ENCODE measurements around the gene ZNF516.

ZNF516 gene

DNA sequence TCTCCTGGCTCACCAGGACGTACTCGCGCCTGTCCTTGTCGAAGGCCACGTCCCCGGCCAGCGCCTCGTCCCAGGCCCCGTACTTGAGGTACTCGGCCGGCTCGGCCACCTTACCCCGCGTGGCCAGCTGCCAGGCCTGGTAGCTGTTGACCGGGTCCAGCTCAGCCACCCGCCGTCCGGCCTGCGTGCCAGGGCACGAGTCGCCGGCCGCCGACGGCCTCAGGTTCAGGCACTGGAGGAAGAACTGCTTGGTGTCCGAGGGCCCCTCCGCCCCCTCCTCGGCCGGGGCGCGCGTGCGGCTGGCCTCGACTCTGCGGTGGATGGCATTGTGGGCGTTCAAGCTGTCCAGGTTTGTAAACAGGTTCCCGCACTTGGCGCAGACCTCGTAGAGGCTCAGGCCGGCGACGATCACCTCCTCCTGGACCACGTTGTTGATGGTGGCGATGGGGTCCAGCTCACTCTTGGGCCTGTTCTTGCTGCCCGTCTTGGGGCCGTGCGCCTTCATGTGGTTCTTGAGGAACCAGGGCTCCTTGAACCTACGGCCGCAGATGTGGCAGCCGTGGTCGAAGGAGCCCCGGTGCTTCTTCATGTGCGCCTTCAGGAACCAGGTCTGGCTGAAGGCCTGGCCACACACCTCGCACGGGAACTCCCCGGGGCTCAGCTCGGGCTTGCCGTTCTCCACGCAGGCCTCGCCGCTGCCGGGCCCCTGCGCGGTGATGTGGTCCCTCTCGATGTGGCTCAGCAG is 53.2 kb downstream of the ZNF516 start:
- no peak for DNase-seq (ENCODE audit: low read depth)

DNA sequence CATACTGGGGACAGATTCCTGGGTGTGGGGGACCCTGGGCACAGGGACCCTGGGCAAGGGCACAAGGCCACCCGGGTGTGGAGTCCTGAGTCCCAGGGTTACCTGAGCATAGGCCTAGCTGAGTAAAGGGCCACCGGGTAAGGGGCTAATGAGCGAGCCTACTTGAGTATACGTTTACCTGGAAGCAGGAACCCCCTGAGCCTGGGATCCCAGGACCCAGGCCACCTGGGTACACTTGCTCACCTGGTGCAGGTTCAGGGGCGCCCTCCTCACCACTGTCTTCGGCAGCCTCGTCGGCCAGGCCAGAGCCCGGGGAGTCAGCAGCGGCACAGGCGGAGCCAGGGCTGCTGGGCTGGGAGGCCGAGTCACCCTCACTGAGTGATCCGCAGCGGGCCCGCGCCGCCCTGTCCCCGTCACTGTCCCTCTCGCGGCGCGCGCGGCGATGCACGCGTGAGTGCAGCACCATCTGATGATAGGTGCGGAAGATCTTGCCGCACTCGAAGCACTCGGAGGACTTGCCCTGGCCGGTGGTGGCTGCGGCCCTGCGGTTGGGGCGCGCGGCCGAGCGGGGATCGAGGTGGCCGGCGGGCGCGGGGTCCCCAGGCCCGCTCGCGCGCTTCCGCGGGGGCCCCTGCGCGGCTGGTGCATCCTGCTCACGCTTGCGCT is 53.9 kb downstream of the ZNF516 start:
- no peak for DNase-seq (ENCODE audit: low read depth)

GRCh38 chr18:76437910-76438309 is 57.1 kb downstream of the ZNF516 start:
- DNase-seq (ENCODE audit: low read depth): no peak

- no peak for DNase-seq (ENCODE audit: low read depth)
Observed at GRCh38 chr18:76437011-76437410, 58.0 kb downstream of the ZNF516 start.

DNA sequence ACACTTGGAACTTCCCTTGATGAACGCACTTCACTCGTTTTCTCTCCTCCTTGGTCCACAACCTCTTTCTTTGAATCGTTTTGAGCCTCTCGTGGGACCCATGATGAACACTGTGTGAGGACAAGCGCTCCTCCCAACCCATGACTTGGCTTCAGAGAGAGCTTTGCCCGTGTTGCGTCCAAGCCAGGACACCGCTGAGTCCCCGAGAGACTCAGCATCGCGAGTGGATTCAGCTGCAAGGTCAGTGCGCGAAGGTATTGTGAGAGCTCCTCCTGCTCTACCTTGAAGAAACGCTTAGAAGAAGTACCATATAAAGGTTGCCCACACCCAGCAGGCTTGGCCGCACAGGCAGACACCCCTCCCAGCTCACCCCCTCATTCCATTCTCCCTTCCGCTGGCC is 58.7 kb downstream of the ZNF516 start:
- DNase-seq (ENCODE audit: low read depth): no peak

GRCh38 chr18:76435316-76435989 is 59.6 kb downstream of the ZNF516 start:
- no peak for DNase-seq (ENCODE audit: low read depth)

GRCh38 chr18:76434452-76434851 is 60.6 kb downstream of the ZNF516 start:
- no peak for DNase-seq (ENCODE audit: low read depth)

GRCh38 chr18:76433788-76434187 is 61.3 kb downstream of the ZNF516 start:
- no peak for DNase-seq (ENCODE audit: low read depth)

DNA sequence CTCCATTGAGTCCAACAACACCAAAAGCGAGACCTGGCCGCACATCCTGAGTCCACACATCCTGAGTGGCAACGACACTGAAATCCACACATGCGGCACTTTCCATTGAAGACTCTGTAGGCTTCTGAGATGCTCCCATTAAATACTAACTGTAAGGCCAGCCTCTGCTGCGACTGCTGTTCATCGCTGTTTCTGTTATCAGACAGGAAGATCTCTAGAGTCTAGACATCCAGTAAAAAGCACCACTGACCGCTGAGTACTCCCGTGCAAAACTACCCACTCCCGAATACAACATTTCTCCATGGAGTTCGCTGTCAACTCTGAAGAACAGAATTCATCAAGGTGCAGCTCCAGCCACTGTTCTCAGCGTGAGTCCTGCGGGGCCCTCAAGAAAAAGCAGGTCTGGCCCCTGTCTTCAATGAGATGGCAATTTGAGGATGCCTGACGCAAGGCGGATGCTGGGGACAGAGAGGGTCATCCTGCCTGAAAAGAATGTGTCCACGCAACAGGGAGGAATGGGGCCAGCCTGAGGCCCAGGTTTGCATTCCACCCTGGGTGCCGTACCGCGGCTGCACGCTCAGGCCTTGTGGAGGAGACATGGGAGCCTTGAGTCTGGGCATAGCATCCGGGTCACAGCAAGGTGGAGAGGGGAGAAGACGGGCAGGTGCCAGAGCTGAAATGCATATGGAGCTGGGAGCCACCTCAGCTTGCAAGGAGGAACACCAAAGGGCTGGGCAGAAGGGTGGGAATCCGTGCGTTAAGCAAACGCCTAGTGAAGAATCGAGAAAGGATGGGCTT is 61.9 kb downstream of the ZNF516 start:
- DNase-seq (ENCODE audit: low read depth): no peak

GRCh38 chr18:76432274-76432755 is 62.7 kb downstream of the ZNF516 start:
- DNase-seq (ENCODE audit: low read depth): no peak

DNA sequence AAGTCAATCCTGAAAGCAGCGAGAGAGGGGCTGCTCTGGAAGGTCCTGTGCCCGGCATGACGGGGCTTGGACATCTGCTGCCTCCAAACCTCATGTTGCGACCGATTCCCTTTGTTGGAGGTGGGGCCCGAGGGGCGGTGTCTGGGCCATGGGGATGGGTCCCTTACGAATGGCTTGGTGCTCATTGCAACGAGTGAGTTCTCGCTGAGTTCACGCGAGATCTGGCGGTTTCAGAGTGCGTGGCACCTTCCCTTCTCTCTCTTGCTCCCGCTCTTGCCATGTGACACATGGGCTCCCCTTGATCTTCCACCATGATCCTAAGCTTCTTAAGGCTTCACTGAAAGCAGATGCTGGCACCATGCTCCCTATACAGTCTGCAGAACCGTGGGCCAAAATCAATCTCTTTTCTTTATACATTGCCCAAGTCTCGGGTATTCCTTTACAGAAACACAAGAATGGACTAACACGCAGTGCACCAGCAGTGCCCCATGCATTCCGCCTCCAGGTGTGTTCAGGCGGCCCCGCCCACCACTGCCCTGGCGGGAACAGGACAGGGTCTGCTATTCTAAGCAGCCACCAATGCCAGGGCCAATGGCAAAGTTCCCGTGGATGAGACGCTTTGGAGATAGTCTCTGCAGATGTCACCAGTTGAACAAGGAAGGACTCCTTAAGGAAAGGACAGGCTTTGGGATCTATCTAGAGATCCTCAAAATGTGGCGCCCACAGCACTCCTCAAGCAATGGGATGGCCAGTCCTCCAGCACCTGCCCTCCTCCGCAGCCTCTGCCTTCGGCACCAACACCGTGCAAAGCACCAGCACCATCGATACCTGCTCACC is 63.4 kb downstream of the ZNF516 start:
- DNase-seq (ENCODE audit: low read depth): no peak

- no peak for DNase-seq (ENCODE audit: low read depth)
Observed at GRCh38 chr18:76430636-76431035, 64.4 kb downstream of the ZNF516 start.

DNA sequence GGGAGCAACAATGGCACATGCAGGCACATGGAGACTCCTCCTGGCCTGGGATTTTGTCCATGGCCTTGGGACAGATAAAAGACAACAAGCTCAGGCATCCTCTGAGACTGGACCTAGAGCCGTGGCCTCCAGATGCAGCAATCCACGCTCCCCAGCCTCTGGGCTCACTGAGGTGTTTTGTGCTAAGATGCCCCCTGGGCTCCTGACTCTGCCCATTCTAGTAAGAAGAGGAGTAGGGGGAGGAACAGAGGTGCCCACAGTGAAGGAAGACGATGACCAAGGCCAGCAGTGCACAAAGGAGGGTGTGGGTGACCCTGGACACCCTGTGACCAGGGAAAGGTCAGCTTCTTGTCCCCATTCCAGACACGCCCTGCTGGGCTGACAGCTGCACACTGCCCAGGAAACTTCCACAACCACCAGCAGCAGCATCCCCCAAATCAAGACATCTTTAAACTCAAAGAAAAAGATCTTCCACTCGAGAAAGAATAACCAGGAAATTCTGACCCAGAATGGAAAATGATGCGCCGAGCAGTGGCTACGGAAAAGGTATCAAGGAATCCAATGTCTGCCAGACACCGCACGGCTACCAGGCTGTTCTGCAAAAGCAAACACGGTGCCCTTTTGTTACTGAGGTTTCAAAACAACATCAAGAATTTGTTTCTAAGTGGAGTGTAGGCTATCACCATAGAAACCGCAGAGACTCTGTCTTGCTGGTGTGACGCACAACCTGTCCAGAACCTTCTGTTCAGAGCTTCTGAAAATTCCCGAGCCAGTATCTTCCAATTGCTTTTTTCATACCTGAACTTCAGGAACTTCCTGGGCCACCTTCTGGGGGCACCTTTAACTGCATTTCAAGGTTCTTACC is 65.5 kb downstream of the ZNF516 start:
- no peak for DNase-seq (ENCODE audit: low read depth)

DNA sequence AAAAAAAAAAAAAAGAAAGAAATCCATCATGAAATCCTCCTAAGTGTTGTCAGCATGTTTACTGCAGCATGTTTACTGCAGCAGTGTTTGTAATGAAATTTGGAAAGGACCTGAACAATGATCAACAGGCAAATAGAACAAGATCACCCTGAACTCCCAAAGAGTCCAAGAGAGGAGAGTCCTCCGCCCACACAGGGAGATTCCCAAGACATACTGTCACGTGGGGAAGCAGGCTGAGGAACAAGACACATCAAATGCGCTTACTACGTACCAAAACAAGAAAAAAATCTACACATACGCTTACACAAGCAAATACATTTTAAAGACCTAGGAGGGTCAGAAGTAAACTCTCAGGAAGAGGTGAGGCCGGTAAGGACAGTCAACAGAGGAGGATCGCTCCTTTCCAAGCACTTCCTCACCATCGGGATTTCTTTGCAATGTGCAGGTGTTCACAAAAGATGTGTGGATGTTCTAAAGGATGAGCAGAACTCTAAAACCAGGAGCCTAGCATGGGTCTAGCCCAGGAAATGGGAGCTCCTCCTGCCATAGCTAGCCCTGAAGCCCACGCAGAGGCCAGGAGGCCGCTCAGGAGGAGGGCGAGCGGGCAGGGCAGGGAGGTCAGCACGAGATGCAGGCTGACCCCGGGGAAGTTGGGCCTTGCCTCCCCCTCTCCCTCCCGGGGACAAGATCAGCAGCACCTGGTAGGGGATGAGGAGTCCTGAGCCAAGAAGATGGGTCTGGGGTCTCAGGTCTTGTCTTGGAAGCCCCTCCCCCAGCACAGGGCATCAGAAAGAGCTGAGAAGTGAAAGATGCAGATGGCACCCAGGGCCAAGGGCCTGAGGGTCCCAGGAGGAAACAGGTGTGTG is 66.4 kb downstream of the ZNF516 start:
- no peak for DNase-seq (ENCODE audit: low read depth)

DNA sequence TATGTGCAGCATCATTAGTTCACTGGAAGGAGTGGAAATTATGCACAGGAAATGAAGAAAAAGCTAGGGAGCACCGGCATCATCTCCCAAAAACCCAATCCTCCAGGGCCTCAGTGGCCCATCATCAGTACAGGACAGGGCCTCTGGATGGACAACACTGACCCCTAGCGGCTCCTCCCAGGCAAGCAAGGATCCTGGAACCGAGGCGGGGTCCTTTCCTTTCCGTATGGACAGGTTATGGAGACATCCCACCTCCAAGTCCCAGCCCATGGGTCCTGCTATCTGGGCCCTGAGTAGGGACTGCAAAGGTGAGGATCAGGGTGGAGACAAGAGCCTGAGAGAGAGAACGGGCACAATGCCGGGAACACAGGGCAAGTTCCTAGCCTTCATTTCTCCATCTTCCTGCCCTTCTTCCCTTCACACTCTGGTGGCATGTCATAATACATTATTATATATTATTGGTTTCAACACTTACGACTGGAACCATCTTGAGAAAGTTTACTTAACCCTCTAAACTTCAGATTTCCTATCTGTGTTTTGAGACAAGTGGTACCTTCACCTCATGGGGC is 68.2 kb downstream of the ZNF516 start:
- DNase-seq (ENCODE audit: low read depth): no peak

- DNase-seq (ENCODE audit: low read depth): no peak
Observed at GRCh38 chr18:76425146-76426131, 69.6 kb downstream of the ZNF516 start.

DNA sequence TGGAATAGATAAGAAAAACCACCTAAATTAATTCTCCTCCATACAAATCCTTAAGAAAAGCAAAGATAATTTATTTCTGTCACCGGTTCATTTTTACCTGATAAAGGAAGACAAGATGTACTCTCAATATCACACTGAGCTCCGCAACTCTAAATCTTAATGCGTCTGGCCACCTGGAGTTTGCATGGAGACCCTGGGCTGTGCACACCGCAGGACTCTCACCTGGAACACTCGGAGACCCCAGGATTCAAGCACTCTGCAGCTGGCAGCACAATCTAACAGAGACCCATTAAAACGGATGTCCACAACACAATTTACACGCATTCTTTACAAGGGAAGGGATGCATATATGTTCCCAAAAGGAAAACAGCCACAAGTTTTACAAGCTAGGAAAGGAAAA is 72.2 kb downstream of the ZNF516 start:
- no peak for DNase-seq (ENCODE audit: low read depth)

GRCh38 chr18:76422121-76422520 is 72.9 kb downstream of the ZNF516 start:
- no peak for DNase-seq (ENCODE audit: low read depth)
